AG10803 (cell line): ENCODE measurements around the gene FSHB.
A peak's percentile ranks its signal among the peaks of the same experiment; 100 is the strongest.
"Not testable (repeated sequence)": the region's sequence is repeated elsewhere in the genome, so short reads cannot be mapped to it uniquely, and the experiment has no call there.

Source experiments
- DNase-seq: peaks from one replicate; pipeline ENCODE4 v3.0.0; 2010; ENCODE audit warnings: low read depth
- H3K4me3 ChIP-seq: 2 replicates; pipeline ENCODE4 v1.5.1; 2011; ENCODE audit warnings: mild to moderate bottlenecking, low read length, control low read depth
- TF ChIP-seq, protein P1 (sequence below): conservative IDR thresholded peaks from 2 replicates; pipeline ENCODE4 v1.5.1; 2011; ENCODE audit warnings: mild to moderate bottlenecking, low read length, control low read depth, inconsistent platforms

The FSHB gene

DNA sequence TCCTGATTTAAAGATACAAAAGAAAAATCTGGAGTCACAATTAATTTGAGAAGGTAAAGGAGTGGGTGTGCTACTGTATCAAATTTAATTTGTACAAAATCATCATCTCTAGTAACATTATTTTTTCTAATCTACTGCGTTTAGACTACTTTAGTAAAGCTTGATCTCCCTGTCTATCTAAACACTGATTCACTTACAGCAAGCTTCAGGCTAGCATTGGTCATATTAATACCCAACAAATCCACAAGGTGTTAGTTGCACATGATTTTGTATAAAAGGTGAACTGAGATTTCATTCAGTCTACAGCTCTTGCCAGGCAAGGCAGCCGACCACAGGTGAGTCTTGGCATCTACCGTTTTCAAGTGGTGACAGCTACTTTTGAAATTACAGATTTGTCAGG lies at the start of gene FSHB:
Gene FSHB (plus strand): TSS at position 301 of the 400 bp plus-strand sequence. CDS start 889 bp downstream, outside the sequence.
- TF ChIP-seq, protein P1, sequence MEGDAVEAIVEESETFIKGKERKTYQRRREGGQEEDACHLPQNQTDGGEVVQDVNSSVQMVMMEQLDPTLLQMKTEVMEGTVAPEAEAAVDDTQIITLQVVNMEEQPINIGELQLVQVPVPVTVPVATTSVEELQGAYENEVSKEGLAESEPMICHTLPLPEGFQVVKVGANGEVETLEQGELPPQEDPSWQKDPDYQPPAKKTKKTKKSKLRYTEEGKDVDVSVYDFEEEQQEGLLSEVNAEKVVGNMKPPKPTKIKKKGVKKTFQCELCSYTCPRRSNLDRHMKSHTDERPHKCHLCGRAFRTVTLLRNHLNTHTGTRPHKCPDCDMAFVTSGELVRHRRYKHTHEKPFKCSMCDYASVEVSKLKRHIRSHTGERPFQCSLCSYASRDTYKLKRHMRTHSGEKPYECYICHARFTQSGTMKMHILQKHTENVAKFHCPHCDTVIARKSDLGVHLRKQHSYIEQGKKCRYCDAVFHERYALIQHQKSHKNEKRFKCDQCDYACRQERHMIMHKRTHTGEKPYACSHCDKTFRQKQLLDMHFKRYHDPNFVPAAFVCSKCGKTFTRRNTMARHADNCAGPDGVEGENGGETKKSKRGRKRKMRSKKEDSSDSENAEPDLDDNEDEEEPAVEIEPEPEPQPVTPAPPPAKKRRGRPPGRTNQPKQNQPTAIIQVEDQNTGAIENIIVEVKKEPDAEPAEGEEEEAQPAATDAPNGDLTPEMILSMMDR = no peak
- H3K4me3 ChIP-seq = no peak within 1 kb of the TSS
- DNase-seq = no peak

DNA sequence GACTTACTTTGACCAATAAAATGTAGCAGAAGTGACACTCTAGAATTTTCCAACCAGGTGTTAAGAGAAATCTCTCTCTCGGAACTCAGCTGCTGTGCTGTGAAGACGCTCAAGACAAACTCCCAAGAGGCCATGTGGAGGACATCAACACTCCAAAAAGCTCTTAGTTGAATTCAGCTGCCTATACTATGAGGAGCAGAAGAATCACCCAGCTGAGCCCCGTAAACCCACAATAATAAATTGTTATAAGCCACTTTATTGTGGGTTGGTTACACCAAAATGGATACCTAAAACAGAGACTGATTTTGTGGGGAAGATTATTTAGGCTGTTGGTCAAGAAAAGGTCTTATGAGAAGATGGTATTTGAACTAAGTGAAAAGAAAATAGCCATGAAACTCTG lies 44.1 kb upstream of the FSHB start:
- no peak overlapping the region for H3K4me3 ChIP-seq
- TF ChIP-seq, protein P1 = no peak
- DNase-seq = no peak

GRCh38 chr11:30192620-30193019 lies 38.2 kb upstream of the FSHB start:
- no peak overlapping the region for H3K4me3 ChIP-seq
- DNase-seq = no peak
- TF ChIP-seq, protein P1 = no peak

GRCh38 chr11:30196400-30197206 lies 34.2 kb upstream of the FSHB start:
- peak; percentile 42 for DNase-seq
- TF ChIP-seq, protein P1 = peak; percentile 87
- no peak overlapping the region for H3K4me3 ChIP-seq

- DNase-seq = no peak
- TF ChIP-seq, protein P1 = no peak
Measured at GRCh38 chr11:30197869-30198268, 32.9 kb upstream of the FSHB start.

DNA sequence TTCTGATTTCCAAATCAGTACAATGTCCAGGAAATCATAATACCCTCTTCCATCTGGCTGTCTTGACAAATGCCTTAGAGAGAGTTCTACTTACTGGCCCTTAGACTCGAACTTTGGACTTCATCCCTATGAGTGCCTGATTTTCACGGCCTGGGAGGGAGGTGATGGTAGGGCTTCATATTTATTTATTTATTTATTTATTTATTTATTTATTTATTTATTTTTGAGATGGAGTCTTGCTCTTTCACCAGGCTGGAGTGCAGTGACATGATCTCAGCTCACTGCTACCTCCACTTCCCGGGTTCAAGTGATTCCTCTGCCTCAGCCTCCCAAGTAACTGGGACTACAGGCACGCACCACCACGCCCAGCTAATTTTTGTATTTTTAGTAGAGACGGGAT lies 27.8 kb upstream of the FSHB start:
- not testable (repeated sequence) for DNase-seq, H3K4me3 ChIP-seq

More at GRCh38 chr11:30197869-30198268, 32.9 kb upstream of the FSHB start:
- no peak overlapping the region for H3K4me3 ChIP-seq

- TF ChIP-seq, protein P1 = no peak
- no peak overlapping the region for H3K4me3 ChIP-seq
- DNase-seq = no peak
Measured at GRCh38 chr11:30203850-30204249, 27.0 kb upstream of the FSHB start.
